AG20443 (cell line): ENCODE data around the gene ZNHIT2.

Experiments
- DNase-seq: peaks from one replicate; pipeline ENCODE4 v3.0.0; 2012; ENCODE audit warnings: low spot score, mixed read lengths

Gene ZNHIT2

DNA sequence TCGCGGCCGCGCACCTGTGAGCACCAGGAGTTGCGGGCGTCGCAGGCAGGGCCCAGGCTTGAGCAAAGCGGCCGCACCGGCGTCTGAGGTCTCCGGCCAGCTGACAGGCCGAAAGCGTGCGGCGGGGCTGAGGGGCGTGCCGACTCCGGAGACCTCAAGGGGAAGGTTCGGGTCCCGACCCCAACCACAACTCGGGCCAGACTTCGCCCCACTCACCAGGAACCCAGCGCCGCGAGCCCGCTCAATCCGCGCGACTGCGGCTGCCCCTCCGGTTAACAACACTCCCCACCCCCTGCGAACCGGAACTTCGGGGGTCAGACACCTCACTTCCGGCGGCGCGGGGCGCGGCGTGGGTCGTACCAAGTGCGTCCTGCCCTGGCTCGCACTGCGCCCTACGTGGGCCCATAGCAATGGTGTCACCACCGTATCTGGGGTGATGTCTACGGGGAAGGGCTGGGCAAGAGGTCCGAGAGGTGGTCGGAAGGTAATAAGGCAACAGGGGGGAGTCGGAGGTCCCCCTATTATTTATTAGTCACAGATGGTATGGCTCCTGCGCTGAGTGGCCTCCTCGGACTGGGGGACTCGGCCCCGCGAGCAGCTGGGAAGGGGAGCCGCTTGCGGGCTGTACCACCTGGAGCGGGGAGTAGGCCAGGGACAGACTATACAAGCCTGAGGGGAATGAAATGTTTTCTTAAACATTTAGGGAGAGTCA, 16.9 kb upstream of the ZNHIT2 start, which contains the start of gene SYVN1:
TSS of gene SYVN1 (minus strand) at position 280 of the 712 bp plus-strand sequence. CDS start 918 bp downstream, outside the sequence.
- DNase-seq = peak; percentile 95

DNA sequence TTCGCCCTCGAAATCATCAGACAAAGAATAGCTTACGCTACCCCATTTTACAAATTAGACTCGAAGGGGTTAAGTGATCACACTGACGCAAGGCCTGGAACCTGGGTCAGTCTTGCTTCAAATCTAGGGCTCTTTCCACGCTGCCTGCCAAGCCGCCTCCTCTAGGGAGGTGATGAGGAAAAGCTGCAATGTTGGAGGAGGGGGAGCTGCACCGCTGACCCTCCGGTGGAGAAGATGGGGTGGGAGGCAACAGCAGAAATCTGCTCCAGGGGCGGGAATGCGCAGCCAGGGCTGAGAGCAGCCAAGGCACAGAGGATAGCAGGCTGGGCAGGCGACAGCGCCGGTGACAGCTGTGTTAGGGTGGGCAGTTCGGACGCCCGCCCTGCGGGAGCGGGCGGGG, 16.2 kb upstream of the ZNHIT2 start:
- DNase-seq = no peak

DNA sequence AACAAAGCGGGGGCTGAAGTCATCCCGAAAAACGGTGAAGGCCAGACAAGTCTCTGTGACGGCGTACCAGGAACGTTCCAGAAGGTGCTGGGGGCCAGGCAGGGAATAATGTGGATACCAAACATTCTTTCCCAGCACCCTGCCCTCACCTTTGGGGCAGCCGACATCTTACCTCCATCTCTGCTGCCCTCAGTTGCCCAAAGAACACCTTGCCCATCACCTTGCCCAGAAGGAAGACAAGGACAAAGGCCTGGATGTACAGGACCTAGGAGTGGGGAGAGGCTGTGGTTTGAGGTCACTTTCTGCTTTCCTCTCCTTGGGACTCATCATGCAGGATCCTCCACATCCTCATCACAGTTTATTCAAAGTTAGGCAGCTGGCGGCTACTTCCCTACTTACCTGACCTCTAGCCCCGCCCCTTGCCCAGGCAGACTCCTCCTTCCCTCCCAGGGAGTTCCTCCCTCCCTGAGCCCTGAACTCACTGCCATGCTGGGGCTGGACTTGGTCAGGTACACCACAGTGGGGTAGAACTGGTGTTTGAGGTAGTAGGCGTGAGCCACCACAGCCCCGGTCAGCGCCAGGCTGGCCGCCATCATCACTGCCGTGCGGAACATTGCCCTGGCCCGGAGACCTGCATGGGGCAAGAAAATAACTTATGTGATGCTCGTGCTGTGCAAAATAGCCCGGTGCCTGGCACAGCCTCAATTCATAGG, 15.6 kb upstream of the ZNHIT2 start:
- DNase-seq = no peak

DNA sequence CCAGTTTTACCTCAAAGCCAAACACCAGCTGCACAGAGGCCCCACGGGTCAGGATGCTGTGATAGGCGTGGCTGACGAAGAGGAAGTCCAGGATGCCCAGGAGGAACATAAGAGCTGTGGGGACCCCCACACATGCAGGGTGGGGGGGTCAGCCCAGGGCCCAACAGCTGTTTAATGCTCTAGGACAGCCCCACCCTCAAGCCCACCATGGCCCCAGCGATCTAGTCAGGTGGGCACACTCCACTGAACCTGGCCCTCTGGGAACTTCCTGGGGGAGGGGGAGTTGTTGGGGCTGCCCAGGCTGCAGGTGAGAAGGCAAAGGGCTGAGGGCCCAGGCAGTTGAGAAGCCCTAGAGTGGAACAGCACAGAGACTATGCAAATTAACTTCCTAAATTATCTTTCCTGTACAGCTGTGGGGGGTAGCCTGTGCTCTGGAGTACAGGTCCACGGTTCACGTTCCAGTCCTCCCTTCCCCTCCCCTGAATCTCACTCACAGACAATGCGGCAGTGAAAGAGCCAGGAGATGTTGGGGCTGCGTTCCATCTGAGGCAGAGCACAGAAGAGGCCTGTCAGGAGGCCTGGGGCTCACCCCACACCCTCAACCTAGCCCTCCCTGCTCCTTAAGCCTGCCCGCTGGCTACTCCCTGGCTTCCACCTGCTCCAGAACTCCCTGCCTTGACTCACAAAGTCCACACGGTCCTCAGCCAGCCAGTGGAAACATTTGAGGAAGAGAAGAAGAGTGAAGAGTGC, 14.9 kb upstream of the ZNHIT2 start:
- no peak for DNase-seq

DNA sequence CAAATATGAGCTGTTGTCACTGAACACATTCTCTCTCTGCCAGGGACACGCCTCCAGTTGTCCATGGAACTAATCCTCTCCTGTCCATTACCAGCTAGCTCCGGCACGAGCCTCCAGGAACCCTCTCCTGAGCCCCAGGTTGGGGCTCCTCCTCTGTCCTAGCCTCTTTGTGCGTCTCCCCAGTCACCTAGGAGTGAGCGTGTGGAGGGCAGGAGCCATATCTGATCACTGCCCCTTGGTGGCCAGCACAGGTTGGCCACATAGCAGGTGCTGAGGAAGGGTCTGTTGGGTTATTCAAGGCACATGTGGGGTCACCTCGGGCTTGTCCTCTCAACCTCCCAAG, 14.4 kb upstream of the ZNHIT2 start:
- DNase-seq = no peak

DNA sequence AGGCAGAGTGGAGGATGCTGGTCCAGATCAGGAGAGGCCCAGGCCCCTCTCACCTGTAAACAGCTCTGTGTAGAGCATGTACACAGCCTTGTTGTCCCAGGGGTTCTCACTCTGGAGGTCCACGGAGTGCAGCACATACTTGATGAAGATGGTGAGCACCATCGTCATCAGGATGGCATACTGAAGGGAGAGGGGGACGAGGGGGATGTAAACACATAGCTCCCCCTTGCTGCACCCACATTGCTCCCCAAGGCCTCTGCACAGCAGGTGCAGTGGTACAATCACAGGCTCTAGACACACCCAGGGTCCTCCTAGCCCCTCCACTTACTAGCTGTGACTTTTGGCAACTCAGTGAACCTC, 13.9 kb upstream of the ZNHIT2 start:
- no peak for DNase-seq

DNA sequence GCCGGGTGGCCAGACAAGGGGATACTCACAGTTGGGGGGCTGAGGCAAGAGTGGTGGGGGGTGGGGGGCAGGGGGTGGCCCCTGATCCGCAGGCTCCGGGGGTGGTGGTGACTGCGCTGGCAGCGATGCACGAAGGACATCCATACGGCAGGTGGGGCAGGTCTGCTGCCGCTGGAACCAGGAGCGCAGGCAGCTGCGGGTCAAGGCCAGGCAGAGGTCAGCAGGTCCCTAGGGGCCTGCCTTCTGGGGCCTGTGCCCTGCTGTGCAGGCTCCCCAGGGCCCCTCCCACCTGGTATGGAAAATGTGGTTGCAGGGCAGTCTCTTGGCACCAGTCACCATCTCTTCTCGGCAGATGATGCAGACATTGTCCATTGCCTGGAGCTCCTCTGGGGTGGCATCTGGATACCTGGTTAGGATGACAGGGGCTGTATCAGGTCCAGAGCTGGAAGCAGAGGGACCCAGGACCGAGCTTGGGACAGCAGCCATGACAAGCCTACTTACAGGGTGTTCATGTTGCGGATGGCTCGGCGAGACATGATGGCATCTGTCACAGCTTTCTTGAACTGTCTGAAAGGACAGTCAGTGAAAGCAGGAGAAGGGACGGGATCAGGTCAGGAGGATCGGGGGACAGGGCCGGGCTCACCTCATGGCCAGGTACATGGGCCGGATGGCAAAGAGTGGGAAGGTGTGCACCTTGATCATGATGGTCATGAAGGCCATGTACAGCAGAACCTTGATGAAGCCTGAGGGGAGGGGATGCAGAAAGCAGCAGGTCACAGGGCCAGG, 13.3 kb upstream of the ZNHIT2 start:
- DNase-seq = no peak

DNA sequence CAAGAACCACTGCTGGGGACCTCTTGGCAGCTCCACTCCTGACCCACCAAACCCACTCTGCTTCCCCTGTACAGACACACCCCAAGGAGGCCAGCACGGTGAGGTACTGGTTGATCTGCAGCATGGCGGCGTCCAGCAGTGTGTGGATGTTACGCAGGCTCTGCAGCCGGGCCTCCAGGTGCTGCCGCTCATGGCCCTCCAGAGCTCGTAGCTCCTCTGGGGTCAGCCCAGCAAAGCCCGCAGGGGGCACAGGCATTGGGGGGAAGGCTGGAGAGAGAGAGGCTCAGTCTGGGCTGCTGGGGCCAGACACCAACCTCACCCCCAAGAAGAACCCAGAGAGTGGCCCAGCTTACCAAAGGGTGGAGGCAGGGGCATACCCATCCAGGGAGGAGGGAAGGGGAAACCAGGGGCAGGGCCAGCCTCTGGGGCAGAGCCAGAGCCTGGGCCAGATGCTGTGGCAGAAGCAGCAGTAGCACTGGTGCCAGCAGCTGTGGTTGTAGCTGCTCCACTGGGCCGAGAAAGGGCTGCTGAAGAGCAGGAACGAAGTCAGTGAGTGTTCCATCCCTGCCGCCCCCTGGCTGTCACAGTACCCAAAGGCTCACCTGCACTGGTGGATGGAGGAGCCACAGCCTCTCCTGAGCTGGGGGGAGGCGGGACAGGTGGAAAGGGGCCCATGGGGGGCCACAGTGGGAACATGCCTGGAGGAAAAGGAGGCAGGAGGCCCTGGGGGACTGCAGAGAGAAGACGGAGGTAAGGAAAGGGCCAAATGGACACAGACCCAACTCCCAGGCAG, 12.3 kb upstream of the ZNHIT2 start:
- DNase-seq = no peak

DNA sequence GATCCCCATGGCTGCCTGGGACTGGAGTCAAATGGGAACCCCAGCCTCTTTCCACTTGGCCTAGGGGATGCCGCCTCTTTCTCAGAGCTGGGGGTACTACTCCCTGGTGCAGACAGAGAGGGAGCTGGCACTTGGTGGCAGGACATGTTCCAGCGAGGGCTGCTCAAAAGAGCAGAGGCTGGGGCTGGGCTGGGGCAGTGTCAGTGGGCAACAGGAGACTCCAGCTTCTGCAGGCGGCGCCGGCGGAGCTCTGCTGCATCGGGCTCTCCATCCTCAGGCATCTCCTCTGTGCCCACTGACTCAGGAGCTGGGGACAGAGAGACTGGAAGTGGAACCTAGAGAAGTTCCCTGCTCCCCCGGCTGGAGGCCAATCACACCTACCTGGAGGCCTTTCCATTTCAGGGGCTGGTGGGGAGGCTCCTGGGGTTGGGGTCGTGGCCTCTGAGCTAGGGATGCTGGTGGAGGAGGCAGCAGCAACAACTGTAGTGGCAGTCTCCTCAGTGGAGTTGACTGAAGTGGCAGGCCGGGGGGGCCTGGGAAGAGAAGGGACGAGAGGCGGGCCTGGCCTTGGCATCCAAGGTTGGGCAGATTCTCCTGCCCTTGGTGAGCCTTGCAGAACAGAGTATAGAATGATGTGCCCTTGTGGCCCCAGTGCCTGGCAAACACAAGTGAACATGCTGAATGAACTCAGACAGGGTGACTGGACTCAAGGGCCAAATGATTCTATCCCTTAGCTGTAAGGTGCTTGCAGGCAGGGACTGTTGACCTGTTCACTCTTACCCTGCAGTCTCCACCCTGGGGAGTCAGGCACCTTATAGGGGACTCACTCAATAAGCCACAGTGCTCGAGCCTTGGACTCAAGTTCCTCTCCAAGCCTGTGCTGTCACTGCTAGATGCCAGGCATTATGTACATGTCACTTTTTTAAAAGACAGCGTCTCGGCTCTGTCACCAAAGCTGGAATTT, 11.0 kb upstream of the ZNHIT2 start:
- DNase-seq = no peak

DNA sequence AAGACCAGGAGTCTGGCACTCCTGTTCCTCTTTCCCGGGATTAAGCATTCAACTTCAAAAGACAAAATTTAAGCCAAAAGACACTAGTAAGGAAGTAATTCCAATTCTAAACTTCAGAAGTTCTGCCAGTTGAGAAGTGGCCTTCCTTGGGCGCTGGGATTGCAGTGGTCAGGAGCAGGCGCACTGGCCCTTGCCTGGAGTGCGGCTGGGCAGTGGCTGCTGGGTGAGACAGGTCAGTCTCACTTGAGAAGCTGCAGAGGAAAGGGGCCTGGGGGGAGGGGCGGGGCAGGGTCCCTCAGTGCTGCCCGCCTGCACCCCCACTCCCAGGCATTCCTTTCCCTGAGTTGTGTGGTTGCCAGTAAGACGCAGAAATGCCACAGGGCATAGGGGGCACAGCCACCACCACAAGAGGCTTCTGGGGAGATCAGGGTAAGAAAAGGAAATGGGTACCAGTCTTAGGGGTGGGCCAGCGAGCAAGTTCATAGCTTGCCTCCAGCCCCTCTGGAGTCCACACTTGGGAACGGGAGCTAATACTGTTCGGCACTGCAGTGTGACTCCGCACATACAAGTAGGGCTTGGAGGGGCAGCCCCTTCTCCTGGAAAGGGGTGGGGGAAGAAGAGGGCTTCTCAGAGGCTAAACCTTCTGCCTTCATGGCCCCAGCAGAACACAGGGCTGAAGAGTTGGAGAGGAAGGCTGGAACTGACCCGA, 10.1 kb upstream of the ZNHIT2 start:
- DNase-seq = no peak

DNA sequence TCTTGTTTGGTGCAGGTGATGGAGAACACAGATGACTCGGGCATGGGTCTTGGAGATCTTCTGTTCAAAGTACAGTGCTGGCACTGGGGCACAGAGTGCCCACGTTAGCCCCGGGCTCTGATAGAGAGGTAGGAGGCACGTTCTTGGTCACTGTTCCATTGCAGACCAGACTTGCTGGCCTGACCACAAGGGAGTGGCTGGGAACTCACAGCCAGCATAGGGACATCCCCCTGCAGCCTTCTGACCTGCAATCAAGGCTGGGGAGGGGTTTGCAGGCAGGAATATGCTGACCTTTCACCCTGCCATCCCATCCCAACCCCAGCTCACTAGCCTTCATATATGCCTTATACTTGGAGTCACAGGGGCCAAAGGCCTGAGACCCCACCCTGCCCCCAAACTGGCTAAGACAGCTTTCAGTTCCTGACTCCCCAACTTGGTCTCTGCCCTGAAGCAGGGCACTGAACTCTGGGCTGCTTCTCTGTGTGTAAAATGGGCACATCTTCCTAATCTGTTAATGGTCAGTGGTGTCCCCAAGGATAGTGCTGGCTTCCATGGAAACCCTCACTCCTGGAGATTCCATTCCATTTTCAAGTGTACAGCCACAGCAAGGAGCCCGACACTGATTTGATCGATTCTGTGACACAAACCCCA, 9.2 kb upstream of the ZNHIT2 start:
- DNase-seq = no peak

DNA sequence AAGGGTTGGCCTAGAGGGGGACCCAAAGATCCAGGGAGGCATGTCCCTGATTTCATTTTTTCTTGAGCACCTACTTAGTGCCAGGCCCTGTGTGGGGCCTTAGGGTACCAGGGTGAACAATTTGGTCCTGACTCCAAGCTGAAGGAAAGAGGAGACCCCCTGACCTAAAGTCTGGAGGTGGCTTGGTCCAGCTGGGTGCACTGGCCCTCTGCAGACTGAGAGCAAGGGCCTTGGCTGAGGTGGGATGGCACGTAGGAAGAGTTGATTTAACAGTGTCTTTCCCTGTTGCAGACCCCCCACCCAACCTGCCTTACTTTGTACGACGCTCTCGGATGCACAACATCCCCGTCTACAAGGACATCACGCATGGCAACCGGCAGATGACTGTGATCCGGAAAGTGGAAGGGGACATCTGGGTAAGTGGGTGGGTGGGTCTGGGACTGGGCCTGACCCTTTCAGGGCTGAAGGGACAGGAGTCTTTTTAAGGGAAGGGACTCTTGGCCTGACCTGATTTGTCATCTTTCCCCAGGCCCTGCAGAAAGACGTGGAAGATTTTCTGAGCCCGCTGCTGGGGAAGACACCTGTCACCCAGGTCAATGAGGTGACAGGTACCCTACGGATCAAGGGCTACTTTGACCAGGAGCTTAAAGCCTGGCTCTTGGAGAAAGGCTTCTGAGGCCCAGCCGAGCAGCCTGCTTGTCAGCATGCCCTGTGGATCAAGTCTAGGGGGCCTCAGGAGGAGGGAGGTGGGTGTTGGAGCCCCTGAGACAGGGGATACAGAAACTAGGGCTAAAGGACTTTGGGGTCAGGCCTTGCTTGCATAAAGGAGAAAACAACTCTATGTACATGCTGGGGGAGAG, 7.9 kb upstream of the ZNHIT2 start:
- DNase-seq = no peak

DNA sequence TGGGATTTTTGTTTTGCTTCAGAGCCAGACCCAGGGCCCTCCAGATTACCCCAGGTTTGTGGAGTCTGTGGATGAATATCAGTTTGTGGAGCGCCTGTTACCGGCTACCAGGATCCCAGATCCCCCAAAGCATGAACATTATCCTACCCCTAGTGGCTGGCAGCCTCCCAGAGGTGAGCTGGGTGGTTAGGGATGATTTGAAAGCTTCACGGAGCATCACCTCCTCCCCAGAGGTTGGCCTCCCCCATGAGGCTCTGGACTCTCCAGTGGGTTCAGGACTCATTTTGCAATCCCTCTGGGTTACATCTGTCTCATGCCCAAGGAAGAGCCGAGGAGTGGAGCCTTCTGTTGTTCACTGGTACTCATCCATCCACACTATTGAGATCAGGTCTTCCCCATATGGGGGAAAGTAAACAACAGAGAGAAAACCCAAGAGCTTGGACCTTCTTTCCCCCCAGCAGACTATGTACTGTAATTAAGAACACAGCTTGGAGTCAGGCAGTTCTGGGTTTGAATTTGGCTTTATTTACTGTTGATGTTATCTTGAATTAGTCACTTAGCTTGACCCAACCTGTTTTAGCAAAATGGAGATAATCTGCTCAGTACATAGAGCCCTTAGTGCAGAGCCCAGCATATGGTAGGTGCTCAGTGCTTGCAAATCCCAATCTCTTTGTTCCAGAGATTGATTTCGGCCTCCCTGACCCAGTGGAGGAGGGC, 7.1 kb upstream of the ZNHIT2 start:
- no peak for DNase-seq

DNA sequence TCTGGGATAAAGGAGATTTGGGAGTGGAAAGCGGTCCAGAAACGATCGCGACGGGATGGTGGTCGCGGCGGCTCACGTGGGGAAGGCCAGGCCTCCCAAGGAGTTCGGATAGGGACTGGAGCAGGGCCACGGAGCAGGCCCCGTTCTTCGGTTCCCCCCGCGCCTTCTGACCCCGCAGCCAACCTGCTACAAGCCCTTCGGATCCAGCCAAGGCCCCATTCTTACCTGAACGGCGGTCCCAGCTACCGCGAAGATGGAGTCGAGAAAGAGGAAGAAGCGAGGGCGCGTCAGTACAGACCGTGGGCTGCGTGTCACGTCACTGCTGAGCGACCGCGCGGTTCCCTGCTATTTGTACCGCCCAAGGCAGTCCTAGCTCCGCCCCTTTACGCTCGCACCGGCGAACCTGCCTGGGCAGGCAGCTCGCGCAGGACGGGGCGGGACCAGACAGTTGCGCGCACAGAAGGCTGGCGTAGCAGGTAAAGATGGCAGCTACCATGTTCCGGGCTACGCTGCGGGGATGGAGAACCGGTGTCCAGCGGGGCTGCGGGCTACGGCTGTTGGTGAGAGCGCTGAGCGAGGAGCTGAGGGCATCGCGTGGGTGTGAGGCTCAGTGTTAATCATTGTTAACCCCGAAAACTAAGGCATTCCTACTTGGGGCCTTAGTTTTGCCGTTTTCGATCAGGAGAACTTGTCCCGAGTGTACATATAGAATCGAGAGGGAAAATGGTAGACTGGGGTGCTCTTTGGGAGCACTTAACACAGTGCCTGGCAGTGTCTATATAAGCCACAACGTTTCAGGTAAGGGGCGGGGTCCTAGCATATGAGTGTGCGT, 4.6 kb upstream of the ZNHIT2 start, which contains the start of the genes FAU and MRPL49:
TSS of gene FAU (minus strand) at position 270 of the 832 bp plus-strand sequence. CDS start 321 bp downstream, outside the sequence.
TSS of gene MRPL49 (plus strand) at position 457 of the 832 bp plus-strand sequence. CDS start at position 483, 26 bp downstream.
- peak; percentile 97 for DNase-seq

DNA sequence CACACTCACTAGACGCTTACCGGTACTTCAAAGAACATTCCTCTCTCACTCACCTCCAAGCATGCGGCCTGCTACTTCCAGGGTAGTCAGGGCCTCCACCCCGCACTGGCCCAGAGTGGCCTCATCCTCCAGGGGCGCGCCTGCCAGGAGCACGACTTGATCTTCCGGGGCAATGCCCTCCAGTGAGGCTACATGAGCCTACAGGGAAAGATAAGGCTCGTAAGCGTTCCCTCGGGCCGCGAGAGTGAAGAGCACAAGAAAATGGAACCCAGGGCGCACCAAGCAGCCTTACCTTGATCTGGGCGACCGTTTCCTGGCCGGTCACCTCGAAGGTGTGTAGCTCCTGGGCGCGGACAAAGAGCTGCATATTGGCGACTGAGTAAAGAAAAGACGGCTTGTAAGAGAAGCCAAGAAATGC, 4.0 kb upstream of the ZNHIT2 start:
- no peak for DNase-seq

DNA sequence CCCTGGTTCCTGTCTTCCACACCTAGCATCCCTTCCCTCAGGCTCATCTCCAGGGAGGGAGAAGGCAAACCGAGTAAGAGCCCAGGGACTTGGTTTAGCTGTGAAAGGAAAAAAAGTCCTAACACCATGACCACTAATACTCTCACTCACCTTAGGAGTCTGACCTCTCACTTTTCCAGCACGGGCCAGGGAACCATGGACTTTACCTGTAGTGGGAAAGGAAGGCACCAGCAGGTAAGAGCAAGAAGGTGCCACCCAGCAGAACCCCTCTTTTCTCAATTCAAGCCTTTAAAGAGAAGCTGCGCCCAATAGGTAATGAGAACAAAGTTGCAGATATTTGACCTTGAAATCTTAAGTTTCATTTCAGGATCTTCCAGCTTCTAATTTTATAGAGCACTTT, 3.3 kb upstream of the ZNHIT2 start:
- DNase-seq = no peak
